ENCODE results near the gene CENPN.

GRCh38 chr16:80984124-80984892 lies 22.7 kb upstream of the CENPN start:
- TF ChIP-seq, protein P1, sequence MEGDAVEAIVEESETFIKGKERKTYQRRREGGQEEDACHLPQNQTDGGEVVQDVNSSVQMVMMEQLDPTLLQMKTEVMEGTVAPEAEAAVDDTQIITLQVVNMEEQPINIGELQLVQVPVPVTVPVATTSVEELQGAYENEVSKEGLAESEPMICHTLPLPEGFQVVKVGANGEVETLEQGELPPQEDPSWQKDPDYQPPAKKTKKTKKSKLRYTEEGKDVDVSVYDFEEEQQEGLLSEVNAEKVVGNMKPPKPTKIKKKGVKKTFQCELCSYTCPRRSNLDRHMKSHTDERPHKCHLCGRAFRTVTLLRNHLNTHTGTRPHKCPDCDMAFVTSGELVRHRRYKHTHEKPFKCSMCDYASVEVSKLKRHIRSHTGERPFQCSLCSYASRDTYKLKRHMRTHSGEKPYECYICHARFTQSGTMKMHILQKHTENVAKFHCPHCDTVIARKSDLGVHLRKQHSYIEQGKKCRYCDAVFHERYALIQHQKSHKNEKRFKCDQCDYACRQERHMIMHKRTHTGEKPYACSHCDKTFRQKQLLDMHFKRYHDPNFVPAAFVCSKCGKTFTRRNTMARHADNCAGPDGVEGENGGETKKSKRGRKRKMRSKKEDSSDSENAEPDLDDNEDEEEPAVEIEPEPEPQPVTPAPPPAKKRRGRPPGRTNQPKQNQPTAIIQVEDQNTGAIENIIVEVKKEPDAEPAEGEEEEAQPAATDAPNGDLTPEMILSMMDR (IDR thresholded peaks at IDR 0.05), result no peak
- no peak for TF ChIP-seq POLR2A (IDR thresholded peaks at IDR 0.05)
